ENCODE data around the gene TAGAP.

- TF ChIP-seq CTCF (IDR thresholded peaks at IDR 0.05) (no peak), EZH2 (IDR thresholded peaks at IDR 0.05; ENCODE audit: borderline replicate concordance, insufficient read depth, low read depth, low read length, poor library complexity, severe bottlenecking) (no peak)
Measured at GRCh38 chr6:159012201-159012600, 32.6 kb downstream of the TAGAP start.
